MV-4-11 (cell line): Measurements from ENCODE around the gene TFG.
A peak's percentile ranks its signal among the peaks of the same experiment; 100 is the strongest.
"Not testable (repeated sequence)": the region's sequence is repeated elsewhere in the genome, so short reads cannot be mapped to it uniquely, and the experiment has no call there.

Experiments
- DNase-seq: peaks from one replicate; lab custom pipeline; 2025; lab: John Stamatoyannopoulos, UW

TFG gene

GRCh38 chr3:100708989-100709841 lies at the start of gene TFG:
Gene TFG (plus strand): TSS chr3:100709494. CDS start chr3:100713686, 4,192 bp downstream.
- DNase-seq = peak; percentile 98

GRCh38 chr3:100661294-100661693 lies 48.0 kb upstream of the TFG start:
- DNase-seq = not testable (repeated sequence)

- DNase-seq = no peak
These were observed 47.0 kb upstream of the TFG start for GRCh38 chr3:100662113-100662823.

- peak; percentile 20 for DNase-seq
These were observed 44.1 kb upstream of the TFG start for GRCh38 chr3:100665230-100665629.

- DNase-seq = peak; percentile 75
These were observed 42.6 kb upstream of the TFG start for GRCh38 chr3:100666699-100667098.

GRCh38 chr3:100667316-100667715 lies 42.0 kb upstream of the TFG start:
- not testable (repeated sequence) for DNase-seq

GRCh38 chr3:100670995-100671394 lies 38.3 kb upstream of the TFG start:
- DNase-seq = not testable (repeated sequence)

- DNase-seq = no peak
These were observed 27.8 kb upstream of the TFG start for GRCh38 chr3:100681496-100681895.

- DNase-seq = no peak
These were observed 27.0 kb upstream of the TFG start for GRCh38 chr3:100682056-100682853.

- no peak for DNase-seq
These were observed 26.2 kb upstream of the TFG start for GRCh38 chr3:100682854-100683760.

- DNase-seq = no peak
These were observed 16.1 kb upstream of the TFG start for GRCh38 chr3:100693225-100693624.

GRCh38 chr3:100695696-100696095 lies 13.6 kb upstream of the TFG start:
- DNase-seq = no peak

GRCh38 chr3:100696161-100696560 lies 13.1 kb upstream of the TFG start:
- no peak for DNase-seq

GRCh38 chr3:100697172-100697571 lies 12.1 kb upstream of the TFG start:
- no peak for DNase-seq

- peak; percentile 65 for DNase-seq
These were observed 11.5 kb upstream of the TFG start for GRCh38 chr3:100697723-100698285.

- no peak for DNase-seq
These were observed 10.6 kb upstream of the TFG start for GRCh38 chr3:100698736-100699135.

- no peak for DNase-seq
These were observed 8.6 kb upstream of the TFG start for GRCh38 chr3:100700708-100701107.

GRCh38 chr3:100702082-100702979 lies 7.0 kb upstream of the TFG start:
- DNase-seq = no peak

GRCh38 chr3:100702980-100703345 lies 6.3 kb upstream of the TFG start:
- no peak for DNase-seq

GRCh38 chr3:100703865-100704264 lies 5.4 kb upstream of the TFG start:
- no peak for DNase-seq
